NCI-H69 (cell line): ENCODE measurements around the gene WDR90.

ENCODE experiments used
- DNase-seq: peaks from one replicate; lab custom pipeline; 2025; lab: John Stamatoyannopoulos, UW

The WDR90 gene

DNA sequence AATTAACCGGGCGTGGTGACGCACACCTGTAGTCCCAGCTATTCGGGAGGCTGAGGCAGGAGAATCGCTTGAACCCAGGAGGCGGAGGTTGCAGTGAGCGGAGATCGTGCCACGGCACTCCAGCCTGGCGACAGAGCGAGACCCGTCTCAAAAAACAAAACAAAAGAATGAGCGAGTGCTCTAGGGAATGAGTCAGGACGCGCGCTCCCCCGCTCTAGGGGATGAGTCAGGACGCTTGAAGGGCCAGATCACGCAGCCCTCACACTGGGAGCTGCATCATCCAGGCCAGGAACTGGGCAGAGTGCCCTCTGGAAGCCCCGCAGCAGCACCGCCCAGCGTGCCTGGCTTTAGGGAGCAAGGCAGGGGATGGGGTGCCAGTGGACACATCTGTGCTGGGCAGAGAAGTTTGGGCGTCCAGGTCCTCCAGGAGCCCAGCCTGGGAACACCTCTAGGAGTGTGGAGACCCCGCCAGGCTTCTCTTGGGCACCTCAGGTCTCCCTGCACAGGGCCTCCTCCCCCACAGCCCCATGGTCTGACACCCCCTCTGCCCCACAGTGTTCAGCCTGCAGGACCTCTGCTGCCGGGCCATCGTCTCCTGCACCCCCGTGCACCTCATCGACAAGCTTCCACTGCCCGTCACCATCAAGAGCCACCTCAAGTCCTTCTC, 22.2 kb upstream of the WDR90 start:
- DNase-seq = no peak

DNA sequence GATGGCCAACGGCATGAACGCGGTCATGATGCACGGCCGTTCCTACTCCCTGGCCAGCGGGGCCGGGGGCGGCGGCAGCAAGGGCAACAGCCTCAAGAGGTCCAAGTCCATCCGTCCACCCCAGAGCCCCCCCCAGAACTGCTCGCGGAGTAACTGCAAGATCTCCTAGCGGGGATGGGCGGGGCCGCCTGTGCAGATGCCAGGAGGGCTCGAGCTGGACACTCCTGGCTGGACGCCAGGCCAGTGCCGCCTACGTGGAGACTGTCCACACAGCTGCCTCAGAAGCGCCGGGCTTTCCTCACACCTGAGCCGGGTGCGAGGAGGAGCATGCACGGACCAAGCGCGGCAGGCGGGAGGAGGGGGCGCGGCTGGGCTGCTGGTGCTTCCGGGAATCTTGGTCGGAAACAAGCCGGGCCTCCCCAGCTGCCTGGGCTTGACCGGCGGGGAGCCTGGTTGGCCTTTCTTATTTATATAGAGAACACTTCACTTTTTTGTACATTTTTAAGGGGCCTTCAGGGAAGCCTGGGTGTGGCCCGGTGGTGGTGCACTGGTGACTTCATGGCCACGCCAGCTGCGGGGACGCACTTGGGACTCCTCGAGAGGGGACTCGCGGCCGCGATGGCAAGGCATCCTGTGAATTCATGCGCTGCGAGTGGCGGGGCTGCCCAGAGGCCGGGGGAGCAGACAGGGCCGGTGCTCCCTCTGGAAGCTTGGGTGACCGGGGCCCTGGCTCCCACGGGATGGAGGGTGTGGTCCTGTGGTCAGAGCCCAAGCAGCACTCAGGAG, 21.5 kb upstream of the WDR90 start:
- peak; percentile 46 for DNase-seq

DNA sequence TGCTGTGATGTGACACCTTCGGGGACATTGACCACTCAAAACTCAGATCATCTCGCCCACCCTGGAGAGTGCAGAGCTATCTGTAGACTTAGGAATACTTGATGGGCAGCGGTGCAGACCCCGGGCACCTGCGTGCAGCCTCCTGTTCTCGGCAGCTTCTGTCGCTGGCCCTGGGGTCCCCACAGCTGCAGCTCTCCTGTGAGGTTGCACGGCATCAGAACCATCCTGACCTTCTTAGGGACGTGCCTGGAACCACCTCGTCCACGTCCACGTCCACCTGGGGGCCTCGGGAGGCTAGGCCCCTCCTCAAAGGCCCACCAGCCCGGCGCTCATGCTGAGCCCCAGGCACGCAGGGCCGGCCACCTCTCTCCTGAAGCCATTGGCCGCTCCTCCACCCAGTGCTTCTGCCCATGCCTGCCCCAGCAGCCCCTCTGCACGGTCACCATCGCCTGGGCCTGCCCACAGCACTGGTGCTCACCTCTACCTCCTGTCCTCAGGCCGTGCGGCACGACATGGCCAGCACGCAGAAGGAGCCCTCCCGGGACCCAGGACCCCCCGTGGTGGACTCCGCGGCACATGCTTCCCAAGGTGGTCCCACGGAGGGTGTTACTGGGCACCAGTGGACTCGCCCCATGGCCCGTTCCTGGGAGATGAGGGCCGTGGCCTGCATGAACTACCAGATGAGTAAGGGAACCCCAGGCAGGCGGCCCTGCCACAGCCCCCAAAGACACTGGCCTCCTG, 20.7 kb upstream of the WDR90 start:
- DNase-seq = no peak

DNA sequence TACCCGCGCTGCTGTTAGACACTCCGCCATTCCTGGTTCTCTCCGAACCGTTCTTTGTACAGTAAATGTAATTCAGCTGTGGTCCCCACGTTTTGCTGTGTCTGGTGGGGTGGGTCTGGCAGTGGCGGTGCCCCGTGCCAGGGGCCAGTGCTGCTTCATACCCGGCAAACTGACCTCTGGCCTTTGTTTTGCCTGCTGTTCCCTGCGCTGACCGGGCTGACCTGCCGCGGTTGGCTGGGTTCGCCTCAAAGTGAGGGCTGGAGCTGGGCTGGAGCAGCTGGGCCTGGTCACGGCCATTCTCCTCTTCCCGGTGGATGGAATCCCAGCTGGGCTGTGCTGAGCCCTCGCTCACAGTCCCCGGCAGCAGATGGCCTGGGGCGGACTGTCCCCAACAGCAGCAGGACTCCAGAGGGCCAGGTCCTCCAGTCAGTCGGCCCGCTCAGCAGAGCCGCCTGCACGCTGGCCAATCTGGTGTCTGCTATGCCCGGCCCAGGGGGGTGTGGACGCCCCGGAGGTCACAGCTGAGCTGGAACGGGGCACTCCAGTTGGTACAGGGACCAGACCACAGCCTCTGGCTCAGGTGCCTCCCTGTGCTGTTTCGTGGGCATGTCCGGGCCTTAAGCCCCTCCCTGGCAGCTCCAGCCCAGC, 19.9 kb upstream of the WDR90 start:
- no peak for DNase-seq

DNA sequence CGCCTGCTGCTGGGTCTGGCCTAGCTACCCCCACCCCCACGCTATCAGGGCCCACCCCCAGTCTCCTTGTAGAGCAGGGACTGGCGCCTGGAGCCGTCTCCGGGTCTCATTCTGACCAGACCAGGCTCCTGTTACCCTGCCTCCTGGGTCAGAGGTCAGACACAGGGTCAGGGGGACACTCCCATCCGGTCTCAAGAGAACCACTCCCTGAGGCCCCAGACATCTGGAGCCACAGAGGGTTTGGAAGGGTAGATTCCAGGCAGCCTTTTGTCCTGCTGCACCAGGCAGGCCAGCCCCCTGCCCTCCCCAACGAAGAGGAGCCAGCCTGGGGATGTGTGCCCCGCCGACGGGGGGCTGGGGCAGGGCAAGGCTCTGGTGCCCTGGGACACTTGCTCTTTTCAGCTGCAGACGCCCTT, 19.3 kb upstream of the WDR90 start:
- no peak for DNase-seq

DNA sequence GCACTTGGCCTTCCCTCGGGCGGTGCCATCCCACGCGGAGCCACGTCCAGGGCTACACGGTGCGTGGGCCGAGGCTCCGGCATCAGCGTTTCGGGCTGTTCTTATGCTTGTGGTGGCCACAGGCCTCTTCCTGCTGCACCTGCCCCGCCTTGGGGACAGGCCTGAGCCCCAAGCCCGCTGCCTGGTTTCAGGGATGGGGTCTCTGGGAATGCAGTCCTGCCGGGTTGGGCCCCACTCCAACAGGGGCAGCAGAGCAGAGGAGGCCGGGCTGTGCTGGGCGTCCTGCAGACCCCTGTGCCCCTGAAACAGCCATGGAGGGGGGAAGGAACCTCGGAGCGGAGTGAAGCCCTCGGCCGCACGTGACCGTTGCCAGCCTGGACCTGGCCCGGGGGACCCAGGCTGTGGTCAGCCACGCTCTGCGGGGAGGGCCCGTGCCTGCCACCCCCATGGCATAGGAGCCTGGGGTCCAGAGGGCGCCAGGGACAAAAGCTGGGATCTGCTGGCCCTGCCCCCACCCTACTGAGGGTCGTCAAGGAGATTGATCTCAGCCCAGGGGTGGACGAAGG, 18.8 kb upstream of the WDR90 start:
- DNase-seq = no peak

DNA sequence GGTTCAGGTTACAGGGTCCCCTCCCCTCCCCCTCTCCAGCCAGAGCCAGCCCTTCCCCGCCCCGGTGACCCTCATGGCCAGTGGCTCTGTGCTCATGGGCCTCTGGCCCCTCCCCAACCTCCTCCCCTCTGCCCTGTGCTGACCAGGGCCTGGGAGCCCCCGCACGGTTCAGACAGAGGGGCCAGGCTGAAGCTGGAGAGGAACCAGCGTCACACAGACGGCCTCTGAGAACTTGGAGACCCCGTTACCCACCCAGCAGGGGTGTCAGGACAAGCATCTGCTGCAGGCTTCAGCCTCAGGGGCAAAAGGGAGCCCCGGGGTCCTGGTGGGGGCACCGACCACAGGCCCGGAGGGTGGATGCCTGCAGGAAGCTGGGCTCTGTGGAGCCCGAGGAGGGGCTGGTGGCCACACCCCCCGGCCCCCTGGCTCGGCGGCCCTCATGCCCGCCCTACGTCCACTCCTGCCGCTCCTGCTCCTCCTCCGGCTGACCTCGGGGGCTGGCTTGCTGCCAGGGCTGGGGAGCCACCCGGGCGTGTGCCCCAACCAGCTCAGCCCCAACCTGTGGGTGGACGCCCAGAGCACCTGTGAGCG, 18.3 kb upstream of the WDR90 start, which contains the start of gene WFIKKN1:
Gene WFIKKN1, plus strand, starts transcription at position 171 of the 591 bp plus-strand sequence. Its CDS starts 269 bp downstream, at position 440.
- peak; percentile 58 for DNase-seq

DNA sequence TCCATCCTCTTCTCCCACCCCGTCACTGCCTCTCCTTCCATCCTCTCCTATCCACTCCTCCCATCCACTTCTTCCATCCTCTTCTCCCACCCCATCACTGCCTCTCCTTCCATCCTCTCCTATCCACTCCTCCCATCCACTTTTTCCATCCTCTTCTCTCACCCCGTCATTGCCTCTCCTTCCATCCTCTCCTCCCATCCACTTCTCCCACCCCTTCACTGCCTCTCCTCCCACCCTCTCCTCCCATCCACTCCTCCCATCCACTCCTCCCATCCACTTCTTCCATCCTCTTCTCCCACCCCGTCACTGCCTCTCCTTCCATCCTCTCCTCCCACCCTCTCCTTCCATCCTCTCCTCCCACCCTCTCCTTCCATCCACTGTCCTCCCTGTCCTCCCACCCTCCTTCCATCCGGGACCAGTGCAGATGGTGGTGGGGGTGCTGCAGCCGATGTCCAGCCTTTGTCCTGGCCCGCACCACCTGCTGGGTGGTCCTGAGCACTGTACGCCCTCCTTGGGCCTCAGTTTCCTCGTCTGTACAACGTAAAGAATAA, 17.3 kb upstream of the WDR90 start:
- no peak for DNase-seq

DNA sequence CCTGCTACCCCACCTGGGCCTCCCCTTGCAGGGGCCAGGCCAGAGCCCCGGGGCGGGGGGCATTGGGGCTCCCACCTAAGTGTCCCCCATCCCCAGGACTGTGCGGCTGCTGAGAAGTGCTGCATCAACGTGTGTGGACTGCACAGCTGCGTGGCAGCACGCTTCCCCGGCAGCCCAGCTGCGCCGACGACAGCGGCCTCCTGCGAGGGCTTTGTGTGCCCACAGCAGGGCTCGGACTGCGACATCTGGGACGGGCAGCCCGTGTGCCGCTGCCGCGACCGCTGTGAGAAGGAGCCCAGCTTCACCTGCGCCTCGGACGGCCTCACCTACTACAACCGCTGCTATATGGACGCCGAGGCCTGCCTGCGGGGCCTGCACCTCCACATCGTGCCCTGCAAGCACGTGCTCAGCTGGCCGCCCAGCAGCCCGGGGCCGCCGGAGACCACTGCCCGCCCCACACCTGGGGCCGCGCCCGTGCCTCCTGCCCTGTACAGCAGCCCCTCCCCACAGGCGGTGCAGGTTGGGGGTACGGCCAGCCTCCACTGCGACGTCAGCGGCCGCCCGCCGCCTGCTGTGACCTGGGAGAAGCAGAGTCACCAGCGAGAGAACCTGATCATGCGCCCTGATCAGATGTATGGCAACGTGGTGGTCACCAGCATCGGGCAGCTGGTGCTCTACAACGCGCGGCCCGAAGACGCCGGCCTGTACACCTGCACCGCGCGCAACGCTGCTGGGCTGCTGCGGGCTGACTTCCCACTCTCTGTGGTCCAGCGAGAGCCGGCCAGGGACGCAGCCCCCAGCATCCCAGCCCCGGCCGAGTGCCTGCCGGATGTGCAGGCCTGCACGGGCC, 16.5 kb upstream of the WDR90 start:
- DNase-seq = no peak

DNA sequence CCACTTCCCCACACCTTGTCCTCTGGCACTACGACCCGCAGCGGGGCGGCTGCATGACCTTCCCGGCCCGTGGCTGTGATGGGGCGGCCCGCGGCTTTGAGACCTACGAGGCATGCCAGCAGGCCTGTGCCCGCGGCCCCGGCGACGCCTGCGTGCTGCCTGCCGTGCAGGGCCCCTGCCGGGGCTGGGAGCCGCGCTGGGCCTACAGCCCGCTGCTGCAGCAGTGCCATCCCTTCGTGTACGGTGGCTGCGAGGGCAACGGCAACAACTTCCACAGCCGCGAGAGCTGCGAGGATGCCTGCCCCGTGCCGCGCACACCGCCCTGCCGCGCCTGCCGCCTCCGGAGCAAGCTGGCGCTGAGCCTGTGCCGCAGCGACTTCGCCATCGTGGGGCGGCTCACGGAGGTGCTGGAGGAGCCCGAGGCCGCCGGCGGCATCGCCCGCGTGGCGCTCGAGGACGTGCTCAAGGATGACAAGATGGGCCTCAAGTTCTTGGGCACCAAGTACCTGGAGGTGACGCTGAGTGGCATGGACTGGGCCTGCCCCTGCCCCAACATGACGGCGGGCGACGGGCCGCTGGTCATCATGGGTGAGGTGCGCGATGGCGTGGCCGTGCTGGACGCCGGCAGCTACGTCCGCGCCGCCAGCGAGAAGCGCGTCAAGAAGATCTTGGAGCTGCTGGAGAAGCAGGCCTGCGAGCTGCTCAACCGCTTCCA, 15.7 kb upstream of the WDR90 start:
- DNase-seq = no peak

DNA sequence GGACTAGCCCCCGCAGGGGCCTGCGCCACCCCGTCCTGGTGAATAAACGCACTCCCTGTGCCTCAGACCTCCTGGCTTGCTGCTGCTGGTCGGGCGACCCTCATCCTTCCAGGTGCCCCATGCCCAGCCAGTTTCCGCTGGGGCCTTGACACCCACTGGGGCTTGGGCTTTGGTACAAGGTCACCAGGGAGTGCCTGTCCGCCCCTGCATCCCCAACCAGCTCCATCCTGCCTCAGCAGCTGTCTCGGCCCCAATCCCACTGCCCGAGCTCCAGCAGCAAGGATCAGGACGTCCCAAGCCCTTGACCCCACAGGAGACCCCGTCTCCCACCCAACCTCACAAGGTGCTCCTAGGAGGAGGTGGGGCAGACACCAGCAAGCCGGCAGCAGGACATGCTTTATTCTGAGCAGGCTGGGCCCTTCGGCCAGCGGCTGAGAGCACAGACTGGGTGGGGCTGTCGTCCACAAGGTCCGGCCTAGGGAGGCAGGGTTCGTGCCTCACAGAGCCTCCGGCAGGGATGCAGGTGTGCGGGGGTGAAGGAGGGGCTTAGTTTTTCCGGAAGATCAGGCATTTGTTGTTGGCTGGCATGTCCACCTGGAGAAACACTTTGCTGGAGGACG, 15.0 kb upstream of the WDR90 start:
- no peak for DNase-seq

DNA sequence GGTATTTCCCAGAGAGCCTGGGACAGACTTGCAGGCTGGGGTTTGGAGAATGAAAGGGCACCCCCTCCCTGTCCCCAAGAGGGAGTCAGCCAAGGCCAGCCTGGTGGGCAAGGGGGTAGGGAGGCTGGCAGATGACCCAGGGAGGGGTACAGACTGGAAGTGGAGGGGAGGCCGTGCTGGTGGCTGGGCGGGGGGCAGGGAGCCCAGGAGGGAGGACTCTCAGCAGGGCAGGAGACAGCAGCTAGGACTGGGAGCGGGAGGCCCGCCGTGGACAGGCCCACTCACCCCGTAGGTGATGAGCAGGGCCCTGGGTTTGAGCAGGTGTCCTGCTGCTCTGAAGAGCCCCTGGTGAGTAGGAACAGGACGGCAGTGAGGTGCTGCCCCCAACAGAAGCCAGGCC, 14.2 kb upstream of the WDR90 start:
- DNase-seq = no peak

DNA sequence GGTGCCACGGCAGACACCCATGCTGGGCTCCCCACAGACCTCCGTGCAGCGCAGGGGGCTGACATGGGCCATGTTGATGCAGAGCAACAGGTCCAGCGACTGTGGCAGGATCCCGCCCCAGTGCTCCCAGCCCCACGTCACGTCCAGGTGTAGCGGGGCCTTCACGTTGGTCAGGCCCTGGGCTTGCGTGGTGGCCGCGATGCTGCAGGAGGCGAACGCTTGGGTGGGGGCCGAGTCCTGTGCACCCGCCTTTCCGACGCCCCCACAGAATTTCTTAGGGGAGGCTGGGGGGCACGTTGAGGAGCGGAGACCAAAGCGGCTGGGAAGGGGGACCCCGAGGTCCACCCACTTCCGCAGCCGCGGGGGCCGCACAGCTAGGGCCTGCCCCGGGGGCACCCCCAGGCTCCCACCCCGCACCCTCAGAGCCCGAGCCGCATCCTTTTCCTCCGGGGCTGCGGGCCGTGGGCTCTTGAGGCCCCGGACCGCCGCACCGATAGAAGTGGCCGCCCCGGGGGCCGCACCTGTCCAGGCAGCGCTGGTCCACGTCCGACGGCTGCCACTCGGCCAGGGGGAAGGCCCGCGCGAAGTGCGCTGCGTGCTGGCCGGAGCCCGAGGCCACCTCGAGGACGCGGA, 13.5 kb upstream of the WDR90 start:
- peak; percentile 38 for DNase-seq

DNA sequence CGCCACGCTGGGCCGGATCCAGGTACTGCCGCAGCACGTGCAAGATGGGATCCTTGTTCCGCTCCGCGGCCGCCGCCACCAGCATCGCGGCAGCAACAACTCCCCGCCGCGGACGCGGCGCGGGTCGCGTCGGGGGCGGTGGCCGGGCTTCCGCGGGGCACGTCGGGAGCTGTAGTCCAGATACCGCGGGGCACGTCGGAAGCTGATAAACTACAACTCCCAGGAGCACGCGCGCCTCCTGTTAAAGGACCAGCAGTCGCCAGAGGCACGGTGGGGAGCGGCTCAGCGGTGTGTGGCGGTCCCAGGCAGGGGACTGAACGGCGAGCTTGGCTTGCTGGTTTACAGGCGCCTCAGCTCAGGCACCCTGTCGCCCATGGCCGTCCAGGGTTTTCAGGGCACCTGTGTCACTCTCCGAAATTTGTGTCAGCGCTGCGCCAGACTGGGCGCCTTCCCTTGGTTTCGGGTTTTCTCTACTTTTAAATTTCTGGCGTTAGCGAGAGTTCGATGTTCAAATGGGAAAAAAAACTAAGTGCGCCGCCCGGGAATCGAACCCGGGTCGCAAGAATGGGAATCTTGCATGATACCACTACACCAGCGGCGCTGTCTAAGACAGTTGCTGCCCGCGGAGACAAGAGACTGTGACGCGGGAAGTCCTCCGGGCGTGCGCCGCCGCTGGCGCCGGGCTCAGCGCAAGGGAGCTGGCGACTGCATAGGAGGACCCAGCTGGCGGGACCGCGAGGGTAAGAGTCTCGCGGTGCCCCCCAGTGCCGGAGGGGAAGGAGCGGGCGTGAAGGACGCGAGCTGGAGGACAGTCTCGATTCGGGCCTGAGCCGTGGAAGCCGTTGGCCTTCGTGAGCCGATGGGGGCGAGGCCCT, 12.7 kb upstream of the WDR90 start, which contains the start of gene METTL26:
Gene METTL26, minus strand, starts transcription at position 100 of the 875 bp plus-strand sequence. Its CDS starts 15 bp downstream, at position 85.
- peak; percentile 99 for DNase-seq

DNA sequence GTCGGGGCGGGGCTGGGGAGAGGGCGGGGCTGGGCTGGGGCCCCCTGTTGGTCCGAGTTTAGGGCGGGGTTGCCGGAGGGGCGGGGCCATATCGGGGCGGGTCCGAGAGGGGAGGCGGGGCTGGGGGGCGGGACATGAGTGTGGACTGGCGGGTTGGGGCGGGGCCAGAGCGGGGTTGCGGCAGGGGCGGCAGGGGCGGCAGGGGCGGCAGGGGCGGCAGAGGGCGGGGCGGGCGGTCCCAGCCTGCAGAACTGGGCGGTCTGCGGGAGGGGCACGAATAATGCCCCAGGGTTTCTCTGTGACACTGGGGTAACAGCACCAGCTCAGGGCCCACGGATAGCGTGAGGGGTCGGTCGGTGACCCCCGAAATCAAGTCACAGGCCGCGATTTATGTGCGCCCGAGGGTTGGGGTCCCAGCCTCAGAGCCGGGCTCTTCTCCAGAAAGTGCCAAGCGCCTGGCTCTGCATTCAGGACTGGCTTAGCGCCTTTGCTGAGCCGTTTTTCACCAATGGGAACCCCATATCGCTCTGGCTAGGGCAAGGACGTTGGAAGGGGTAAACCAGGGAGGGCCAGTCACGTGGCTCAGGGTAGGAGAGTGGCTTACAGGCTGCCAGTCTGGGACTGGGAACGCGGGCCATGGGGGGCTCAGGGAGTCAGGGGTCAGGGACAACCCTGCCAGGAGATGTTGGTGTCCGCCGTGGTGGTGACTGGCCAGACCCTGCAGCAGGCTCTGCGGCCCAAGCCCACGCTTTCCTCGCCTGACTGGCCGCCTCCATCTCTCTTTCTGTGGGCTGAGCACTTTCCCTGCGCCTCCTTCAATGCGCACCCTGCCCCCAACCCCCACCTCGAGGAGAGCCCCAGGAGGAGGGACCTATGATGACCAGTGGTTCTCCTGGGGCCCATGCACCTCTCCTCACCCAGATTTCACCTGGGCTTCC, 11.8 kb upstream of the WDR90 start:
- peak; percentile 68 for DNase-seq

DNA sequence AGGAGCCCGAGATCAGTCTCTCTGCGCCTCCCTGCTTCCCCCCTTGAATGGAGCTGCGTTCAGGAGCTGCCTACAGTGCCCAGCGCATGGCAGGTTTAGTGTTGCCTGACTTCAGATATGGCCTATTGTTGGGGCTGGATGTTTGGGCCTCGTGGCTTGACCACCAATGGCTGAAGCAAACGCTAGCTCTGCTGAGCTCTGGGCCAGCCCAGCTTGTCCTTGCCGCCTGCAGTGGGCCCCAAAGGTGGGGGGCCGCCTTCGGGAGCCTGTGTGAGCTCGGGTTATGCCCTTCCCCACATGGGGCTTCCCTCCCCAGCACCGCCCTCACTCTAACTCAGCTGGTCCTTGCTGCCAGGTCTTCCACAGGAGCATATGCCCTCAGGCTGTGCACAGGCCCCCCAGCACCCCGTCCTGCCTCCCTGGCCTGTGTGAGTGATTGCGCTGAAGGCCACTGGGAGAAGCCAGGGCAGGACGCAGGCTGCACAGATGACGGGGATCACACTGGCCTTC, 11.1 kb upstream of the WDR90 start:
- DNase-seq = no peak
